CD4-positive, alpha-beta T cell treated with Interleukin-4 for 4 hours (primary cell): ENCODE measurements around the gene FERD3L.

Experiments used
- DNase-seq: peaks from one replicate; pipeline ENCODE4 v3.0.0-alpha.2; 2020

FERD3L gene

DNA sequence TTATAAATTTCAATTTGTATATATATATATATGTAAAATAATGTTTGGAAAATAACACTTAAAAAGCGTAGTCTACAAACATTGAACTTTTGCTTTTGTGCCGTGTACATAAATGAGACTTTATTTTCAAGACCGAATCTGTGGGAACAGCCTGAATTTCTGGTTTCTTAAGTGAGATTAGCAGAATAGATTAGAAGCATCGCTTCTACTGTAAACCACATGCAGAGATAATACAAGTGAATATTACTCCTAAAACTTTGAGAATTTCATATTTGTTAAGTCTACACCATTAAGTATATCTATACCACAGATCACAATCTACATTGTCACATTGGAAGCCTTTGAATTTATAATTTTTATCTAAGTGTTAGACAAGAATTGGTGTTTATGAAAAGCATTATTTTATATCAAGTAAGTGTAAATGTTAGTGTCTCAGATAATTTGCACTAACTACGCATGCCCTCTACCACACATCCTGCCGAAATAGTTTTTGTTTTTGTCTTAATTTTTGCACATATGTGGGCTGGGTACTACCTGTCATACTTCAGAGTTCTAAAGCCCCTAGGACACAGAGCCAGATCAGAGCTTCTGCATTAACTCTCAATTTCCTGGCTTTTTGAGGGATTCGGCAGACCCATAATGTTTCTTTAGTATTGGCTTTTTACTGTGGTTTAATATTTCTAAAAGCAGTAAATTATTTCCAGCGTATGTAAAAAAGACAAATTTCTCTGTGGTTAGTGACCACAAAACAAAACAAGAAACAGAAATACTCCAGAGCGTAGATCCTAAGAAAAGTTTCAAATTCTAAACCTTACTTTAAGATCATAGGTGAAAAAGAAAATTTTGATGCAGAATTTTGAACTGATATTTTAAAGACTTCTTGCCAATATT is 47.8 kb downstream of the FERD3L start:
- DNase-seq, result no peak

DNA sequence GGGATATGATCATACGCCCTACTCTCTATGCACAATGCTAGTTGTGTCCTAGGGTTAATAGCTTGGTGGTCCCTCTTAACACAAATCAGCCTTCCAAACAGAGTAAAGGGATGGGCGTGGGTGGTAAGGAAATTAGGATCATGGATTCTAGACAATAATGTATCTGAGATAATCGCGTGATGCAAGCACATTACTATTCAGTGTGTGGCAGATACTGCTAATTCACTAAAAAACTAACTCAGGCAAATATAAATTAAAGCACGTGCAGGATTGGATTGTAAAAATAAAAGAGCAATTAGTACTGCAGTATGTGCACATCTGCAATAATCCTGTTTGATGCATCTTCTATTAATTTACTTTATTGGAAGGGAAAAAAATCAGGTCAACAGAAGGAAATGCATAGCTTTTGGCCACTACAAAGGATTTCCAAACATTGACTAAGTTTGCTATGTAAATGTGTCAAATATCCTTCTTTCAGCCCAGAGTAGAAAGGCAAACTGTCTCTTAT is 49.8 kb downstream of the FERD3L start:
- no peak for DNase-seq
